DND-41 (cell line): ENCODE measurements around the gene CDK3.

Experiments
- ATAC-seq: fragments of 200-7000 bp; cut with Tn5 transposase; 3 replicates; pipeline ENCODE4 v1.9.1; 2021; ENCODE audit warnings: low read depth; ENCODE audit not compliant: insufficient read depth
- DNase-seq: peaks from one replicate; pipeline ENCODE4 v3.0.0-alpha.2; 2020
- H2AFZ ChIP-seq: 2 replicates; pipeline ENCODE4 v1.6.0; 2012; ENCODE audit warnings: low read depth, low read length
- H3K27ac ChIP-seq: 2 replicates; pipeline ENCODE4 v1.5.1; 2012; ENCODE audit warnings: low read length, inconsistent platforms
- H3K27me3 ChIP-seq: fragments of 200-600 bp; sonication (generic); 2 replicates; pipeline ENCODE4 v1.6.0; 2012; ENCODE audit warnings: low read length, mild to moderate bottlenecking, inconsistent platforms; ENCODE audit not compliant: insufficient read depth, poor library complexity
- H3K36me3 ChIP-seq: 2 replicates; pipeline ENCODE4 v1.5.1; 2012; ENCODE audit warnings: low read length, inconsistent platforms; ENCODE audit not compliant: insufficient read depth
- H3K4me1 ChIP-seq: 2 replicates; pipeline ENCODE4 v1.5.1; 2012; ENCODE audit warnings: mild to moderate bottlenecking, low read length; ENCODE audit not compliant: insufficient read depth
- H3K4me2 ChIP-seq: 2 replicates; pipeline ENCODE4 v1.6.0; 2012; ENCODE audit warnings: mild to moderate bottlenecking, moderate library complexity, low read length, inconsistent platforms; ENCODE audit not compliant: insufficient read depth
- H3K4me3 ChIP-seq, 2 experiments: fragments of 200-600 bp in 1 of 2; shearing (Covaris generic) in 1 of 2; 2 replicates each; pipeline ENCODE4 v1.5.1; 2012 to 2016; ENCODE audit warnings: inconsistent platforms in 2 of 2, low read length in 2 of 2, mild to moderate bottlenecking in 2 of 2, low read depth in 1 of 2, moderate library complexity in 1 of 2
- H3K79me2 ChIP-seq: 2 replicates; pipeline ENCODE4 v1.6.0; 2012; ENCODE audit warnings: low read length, inconsistent platforms; ENCODE audit not compliant: insufficient read depth
- H3K9ac ChIP-seq: 2 replicates; pipeline ENCODE4 v1.6.0; 2012; ENCODE audit warnings: low read depth, mild to moderate bottlenecking, inconsistent platforms, low read length, moderate library complexity
- H3K9me3 ChIP-seq: 2 replicates; pipeline ENCODE4 v1.5.1; 2012; ENCODE audit warnings: low read length, moderate library complexity, mild to moderate bottlenecking, inconsistent platforms; ENCODE audit not compliant: insufficient read depth, severe bottlenecking
- H4K20me1 ChIP-seq: 2 replicates; pipeline ENCODE4 v1.6.0; 2012; ENCODE audit warnings: low read length; ENCODE audit not compliant: insufficient read depth
- EZH2 ChIP-seq: IDR thresholded peaks from 3 replicates; pipeline ENCODE4 v1.6.1; 2012; ENCODE audit warnings: borderline replicate concordance, low read depth, mild to moderate bottlenecking, moderate library complexity, low read length, inconsistent platforms; ENCODE audit not compliant: severe bottlenecking
- TF ChIP-seq, protein P1 (sequence below): IDR thresholded peaks from 2 replicates; pipeline ENCODE4 v1.5.1; 2012; ENCODE audit warnings: borderline replicate concordance, low read length, moderate library complexity, mild to moderate bottlenecking; ENCODE audit not compliant: poor library complexity, severe bottlenecking; ENCODE audit errors: extremely low read depth

CDK3 gene

DNA sequence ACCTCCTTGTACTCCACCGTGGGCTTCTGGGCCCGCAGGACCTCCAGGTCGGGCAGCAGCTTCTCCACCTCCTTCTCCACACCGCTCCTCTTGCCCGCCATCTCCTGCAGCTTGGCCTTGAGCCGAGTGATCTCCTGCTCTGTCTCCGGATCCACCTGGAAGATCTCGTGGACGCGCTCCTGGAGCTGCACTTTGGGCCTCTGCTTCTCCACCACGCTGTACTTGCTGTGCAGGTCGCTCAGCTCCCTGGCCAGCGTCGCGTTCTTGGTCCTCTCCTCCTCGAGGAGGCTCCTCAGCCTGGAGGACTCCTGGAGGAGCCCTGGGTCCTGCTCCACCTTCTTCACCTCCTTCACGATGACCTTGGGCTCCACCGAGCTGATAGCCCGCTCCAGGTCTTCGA lies 8.8 kb downstream of the CDK3 start:
- Histone ChIP-seq H2AFZ (no peak overlapping the region), H3K79me2 (no peaks in the 10 kb centered on the region), H3K27ac (no peak overlapping the region), H3K9ac (no peak overlapping the region), H3K4me2 (no peak overlapping the region), H3K27me3 (no peaks in the 10 kb centered on the region), H3K36me3 (no peaks in the 10 kb centered on the region), H3K9me3 (no peaks in the 10 kb centered on the region), H3K4me3 (no peak overlapping the region), H4K20me1 (no peaks in the 10 kb centered on the region), H3K4me1 (peaks cover 7% of the 10 kb centered on the region)
- DNase-seq (no peak), ATAC-seq (no peak)
- TF ChIP-seq, protein P1, sequence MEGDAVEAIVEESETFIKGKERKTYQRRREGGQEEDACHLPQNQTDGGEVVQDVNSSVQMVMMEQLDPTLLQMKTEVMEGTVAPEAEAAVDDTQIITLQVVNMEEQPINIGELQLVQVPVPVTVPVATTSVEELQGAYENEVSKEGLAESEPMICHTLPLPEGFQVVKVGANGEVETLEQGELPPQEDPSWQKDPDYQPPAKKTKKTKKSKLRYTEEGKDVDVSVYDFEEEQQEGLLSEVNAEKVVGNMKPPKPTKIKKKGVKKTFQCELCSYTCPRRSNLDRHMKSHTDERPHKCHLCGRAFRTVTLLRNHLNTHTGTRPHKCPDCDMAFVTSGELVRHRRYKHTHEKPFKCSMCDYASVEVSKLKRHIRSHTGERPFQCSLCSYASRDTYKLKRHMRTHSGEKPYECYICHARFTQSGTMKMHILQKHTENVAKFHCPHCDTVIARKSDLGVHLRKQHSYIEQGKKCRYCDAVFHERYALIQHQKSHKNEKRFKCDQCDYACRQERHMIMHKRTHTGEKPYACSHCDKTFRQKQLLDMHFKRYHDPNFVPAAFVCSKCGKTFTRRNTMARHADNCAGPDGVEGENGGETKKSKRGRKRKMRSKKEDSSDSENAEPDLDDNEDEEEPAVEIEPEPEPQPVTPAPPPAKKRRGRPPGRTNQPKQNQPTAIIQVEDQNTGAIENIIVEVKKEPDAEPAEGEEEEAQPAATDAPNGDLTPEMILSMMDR: no peak
- no peak for TF ChIP-seq EZH2

DNA sequence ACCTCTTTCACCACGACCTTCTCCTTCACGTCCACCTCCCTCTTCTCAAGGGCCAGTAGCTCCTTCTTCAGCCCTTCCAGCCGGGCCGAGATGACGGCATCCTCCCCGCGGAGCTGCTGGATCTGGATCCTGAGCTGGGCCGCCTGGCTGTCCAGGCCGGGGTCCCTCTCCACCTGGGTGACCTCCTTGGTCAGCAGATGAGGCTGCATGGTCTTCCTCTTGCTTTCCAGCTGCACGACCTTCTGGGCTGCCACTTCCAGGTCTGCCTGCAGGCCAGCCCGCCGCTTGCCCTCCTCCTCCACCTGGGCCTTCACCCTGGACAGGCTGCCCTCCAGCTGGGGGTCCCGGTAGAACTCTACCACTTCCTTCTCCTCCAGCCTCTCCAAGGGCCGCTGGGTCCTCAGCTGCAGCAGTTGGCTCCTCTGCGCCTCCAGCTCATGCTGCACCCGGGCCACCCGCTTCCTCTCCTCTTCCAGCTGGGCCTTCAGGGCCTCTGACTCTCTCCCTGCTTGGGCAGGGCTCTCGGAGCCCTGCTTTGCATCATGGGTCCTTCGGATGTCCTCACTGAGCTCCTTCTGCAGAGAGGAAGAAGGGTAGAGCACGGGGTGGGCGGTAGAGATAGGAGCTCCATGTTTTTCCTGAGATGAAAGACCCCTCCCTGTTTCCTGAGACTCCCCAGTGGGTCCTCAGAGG lies 9.5 kb downstream of the CDK3 start:
- no peaks in the 10 kb centered on the region for H3K27me3 ChIP-seq
- no peak overlapping the region for H2AFZ ChIP-seq
- H3K36me3 ChIP-seq: no peaks in the 10 kb centered on the region
- ATAC-seq: no peak
- no peaks in the 10 kb centered on the region for H3K79me2 ChIP-seq
- no peak overlapping the region for H3K9ac ChIP-seq
- no peak overlapping the region for H3K27ac ChIP-seq
- H3K4me1 ChIP-seq: peaks cover 8% of the 10 kb centered on the region
- H3K4me2 ChIP-seq: no peak overlapping the region
- TF ChIP-seq EZH2: no peak
- TF ChIP-seq, protein P1: no peak
- no peak for DNase-seq
- H4K20me1 ChIP-seq: no peaks in the 10 kb centered on the region
- H3K9me3 ChIP-seq: no peaks in the 10 kb centered on the region
- H3K4me3 ChIP-seq: no peak overlapping the region

DNA sequence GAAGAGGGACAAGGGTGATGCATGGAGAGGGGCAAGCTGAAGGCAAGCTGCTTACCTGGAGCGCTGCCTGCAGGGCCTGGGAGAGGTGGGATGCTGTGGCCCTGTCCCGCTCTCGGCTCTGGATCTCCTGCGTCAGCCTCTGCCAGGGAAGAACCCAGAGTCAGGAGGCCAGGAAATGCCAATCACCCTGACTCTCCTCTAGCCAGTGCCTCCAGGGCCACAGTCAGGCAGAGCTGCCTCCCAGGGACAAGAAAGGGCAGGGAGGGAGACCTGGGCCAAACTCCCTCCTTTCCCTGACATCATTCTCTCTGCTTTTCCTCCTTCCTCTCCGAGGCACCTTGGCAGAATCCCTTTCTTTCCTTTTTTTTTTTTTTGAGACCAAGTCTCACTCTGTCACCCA lies 11.3 kb downstream of the CDK3 start:
- H3K27ac ChIP-seq: no peak overlapping the region
- no peaks in the 10 kb centered on the region for H3K9me3 ChIP-seq
- H2AFZ ChIP-seq: no peak overlapping the region
- peaks cover 8% of the 10 kb centered on the region for H3K4me1 ChIP-seq
- H4K20me1 ChIP-seq: no peaks in the 10 kb centered on the region
- no peak overlapping the region for H3K4me3 ChIP-seq
- no peaks in the 10 kb centered on the region for H3K27me3 ChIP-seq
- no peaks in the 10 kb centered on the region for H3K36me3 ChIP-seq
- H3K9ac ChIP-seq: no peak overlapping the region
- ATAC-seq (no peak), DNase-seq (no peak)
- TF ChIP-seq EZH2: no peak
- TF ChIP-seq, protein P1: no peak
- no peak overlapping the region for H3K4me2 ChIP-seq
- H3K79me2 ChIP-seq: no peaks in the 10 kb centered on the region
